Tibial nerve (tissue), 3 donors: ENCODE measurements around the gene ZDHHC11.

Source experiments
- POLR2A ChIP-seq, 2 donors: fragments of 450-650 bp; IDR thresholded peaks; one replicate each; pipeline ENCODE4 v1.6.1; 2017; ENCODE audit warnings: antibody characterized with exemption in 2 of 2, mild to moderate bottlenecking in 2 of 2, moderate library complexity in 2 of 2
- TF ChIP-seq, protein P1 (sequence below), 5 experiments: fragments of 200-600 bp in 3 of 5; fragments of 450-650 bp in 2 of 5; sonication (generic) in 3 of 5; IDR thresholded peaks; one replicate each; pipeline ENCODE4 v1.5.1; 2016 to 2019; ENCODE audit warnings: antibody characterized with exemption in 5 of 5, mild to moderate bottlenecking in 3 of 5, moderate library complexity in 2 of 5

DNA sequence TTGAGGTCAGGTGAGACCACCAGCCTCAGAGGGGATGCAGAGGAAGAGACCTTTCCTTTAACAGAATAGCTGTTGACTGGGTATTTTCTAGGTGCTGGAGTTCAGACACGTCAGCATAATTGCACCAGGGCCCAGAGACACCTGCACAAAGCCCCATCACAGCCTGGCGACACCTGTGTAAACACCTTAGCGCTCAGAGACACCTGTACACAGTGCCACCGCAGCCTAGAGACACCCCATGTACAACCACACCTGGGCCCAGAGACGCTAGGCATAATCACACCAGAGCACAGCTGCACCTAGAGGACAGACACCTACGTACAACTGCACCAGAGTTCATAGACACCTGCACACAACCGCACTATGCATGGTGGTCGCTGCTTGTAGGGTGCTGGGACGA, 42.9 kb upstream of the ZDHHC11 start:
- TF ChIP-seq, protein P1, sequence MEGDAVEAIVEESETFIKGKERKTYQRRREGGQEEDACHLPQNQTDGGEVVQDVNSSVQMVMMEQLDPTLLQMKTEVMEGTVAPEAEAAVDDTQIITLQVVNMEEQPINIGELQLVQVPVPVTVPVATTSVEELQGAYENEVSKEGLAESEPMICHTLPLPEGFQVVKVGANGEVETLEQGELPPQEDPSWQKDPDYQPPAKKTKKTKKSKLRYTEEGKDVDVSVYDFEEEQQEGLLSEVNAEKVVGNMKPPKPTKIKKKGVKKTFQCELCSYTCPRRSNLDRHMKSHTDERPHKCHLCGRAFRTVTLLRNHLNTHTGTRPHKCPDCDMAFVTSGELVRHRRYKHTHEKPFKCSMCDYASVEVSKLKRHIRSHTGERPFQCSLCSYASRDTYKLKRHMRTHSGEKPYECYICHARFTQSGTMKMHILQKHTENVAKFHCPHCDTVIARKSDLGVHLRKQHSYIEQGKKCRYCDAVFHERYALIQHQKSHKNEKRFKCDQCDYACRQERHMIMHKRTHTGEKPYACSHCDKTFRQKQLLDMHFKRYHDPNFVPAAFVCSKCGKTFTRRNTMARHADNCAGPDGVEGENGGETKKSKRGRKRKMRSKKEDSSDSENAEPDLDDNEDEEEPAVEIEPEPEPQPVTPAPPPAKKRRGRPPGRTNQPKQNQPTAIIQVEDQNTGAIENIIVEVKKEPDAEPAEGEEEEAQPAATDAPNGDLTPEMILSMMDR (IDR thresholded peaks at IDR 0.05), result no peak
- TF ChIP-seq POLR2A (IDR thresholded peaks at IDR 0.05), result no peak
